GM18951 (cell line): ENCODE measurements around the gene SCGB1C1.

Experiments
- POLR2A ChIP-seq: IDR thresholded peaks from 4 replicates; pipeline ENCODE4 v1.6.1; 2011; ENCODE audit warnings: mild to moderate bottlenecking; ENCODE audit not compliant: insufficient read length, insufficient read depth; ENCODE audit errors: extremely low read depth
- in situ Hi-C: fragments of 300-500 bp; cut with MboI; formaldehyde crosslinking; loops from one replicate; pipeline ENCODE4 v1.12.0; 2022; ENCODE audit warnings: low sequenced_read_pairs, mixed read lengths, inconsistent platforms; ENCODE audit not compliant: unreplicated experiment

Gene SCGB1C1

DNA sequence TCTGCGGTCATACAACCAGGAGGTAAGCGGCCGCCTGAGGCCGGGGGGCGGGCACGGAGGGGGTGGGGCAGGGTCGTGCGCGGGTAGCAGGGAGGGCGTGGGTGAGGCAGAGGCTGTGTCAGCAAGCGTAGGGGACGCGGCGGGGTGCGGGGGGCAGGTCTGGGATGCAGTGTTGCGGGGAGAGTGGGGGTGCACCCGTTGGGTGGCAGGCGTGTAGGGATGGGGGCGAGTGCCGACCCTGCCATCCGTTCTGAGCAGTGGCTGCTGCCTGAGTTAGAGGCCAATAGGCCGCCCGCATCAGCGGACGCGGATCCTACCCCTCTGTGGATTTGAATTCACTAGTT is 16.0 kb downstream of the SCGB1C1 start:
- in situ Hi-C loops, result no loop called here
- no peak for TF ChIP-seq POLR2A

DNA sequence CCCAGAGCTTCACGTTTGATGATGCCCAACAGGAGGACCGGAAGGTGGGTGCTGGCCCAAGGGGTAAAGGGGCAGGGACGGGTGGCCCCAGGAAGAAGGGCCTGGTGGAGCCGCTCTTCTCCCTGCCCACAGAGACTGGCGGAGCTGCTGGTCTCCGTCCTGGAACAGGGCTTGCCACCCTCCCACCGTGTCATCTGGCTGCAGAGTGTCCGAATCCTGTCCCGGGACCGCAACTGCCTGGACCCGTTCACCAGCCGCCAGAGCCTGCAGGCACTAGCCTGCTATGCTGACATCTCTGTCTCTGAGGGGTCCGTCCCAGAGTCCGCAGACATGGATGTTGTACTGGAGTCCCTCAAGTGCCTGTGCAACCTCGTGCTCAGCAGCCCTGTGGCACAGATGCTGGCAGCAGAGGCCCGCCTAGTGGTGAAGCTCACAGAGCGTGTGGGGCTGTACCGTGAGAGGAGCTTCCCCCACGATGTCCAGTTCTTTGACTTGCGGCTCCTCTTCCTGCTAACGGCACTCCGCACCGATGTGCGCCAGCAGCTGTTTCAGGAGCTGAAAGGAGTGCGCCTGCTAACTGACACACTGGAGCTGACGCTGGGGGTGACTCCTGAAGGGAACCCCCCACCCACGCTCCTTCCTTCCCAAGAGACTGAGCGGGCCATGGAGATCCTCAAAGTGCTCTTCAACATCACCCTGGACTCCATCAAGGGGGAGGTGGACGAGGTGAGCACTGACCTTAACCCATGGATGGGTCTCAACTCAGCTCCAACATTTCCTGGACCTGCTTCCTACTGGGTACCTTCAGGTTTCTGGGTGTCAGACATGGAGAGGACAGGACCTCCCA is 16.6 kb downstream of the SCGB1C1 start:
- TF ChIP-seq POLR2A, result no peak
- in situ Hi-C loops, result no loop called here

DNA sequence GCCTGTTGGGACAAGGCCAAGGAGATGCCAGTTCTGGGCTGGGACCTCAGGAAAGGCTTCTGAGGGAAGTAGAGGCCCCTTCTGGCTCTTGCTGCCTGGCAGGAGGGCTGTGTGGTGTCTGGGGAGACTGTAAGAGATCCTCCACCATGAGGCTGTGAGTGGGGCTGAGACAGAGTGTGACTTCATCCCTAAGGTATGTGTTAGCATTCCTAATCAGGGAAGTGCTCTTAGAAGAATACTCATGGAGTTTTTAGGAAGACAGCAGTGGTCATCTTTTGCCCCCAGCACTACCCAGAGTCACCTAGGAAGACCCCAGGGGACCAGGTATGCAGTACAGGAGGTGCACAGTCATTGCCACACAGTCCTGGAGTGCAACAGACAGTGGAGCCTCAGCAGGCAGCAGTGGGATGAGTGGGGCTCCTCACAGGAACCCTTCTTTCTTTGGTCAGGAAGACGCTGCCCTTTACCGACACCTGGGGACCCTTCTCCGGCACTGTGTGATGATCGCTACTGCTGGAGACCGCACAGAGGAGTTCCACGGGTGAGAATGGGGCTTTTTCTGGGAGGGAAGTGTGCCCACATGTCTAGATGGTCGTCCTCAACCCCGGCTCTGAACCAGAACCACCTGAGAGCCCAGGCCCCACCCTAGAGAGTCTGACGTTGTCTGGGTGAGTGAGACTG is 17.4 kb downstream of the SCGB1C1 start:
- TF ChIP-seq POLR2A, result no peak
- in situ Hi-C loops, result no loop called here

DNA sequence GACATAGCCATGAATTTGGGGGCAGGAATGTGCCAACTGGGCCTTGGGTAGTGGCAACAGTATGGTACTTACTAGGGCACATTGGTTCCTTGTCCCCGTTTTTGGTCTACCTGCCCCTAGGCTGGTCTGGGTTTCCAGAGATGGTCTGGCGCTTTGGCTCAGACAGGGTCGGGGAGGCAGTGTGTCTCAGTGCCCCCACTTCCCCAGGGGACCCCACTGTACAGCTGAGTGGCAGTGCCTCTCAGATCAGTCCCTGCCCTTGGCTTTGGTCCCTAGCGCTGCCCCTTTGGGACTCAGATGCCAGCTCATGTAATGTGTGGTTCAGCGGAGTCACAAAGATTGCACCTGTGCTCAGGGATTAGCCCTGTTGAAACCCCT is 17.9 kb downstream of the SCGB1C1 start:
- in situ Hi-C loops, result no loop called here

DNA sequence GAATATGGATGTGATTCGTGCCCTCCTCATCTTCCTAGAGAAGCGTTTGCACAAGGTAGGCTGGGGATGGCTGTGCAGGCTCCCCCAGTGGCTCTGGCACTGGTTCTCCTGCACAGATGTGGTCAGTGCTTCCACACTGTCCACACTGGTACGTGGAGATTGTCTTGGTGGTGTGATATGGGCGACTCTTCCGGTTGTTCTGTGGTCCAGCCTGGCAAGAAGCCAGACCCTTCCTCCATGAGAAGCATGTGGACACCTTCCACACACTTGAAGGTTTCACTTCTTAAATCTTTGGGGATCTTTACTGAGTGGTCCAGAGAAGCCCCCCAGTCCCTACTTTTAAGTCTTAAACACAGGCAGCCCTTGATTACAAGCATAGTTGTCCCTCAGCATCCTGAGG is 18.4 kb downstream of the SCGB1C1 start:
- no peak for TF ChIP-seq POLR2A
- in situ Hi-C loops, result no loop called here

More for the DNA sequence above, 17.9 kb downstream of the SCGB1C1 start:
- no peak for TF ChIP-seq POLR2A

DNA sequence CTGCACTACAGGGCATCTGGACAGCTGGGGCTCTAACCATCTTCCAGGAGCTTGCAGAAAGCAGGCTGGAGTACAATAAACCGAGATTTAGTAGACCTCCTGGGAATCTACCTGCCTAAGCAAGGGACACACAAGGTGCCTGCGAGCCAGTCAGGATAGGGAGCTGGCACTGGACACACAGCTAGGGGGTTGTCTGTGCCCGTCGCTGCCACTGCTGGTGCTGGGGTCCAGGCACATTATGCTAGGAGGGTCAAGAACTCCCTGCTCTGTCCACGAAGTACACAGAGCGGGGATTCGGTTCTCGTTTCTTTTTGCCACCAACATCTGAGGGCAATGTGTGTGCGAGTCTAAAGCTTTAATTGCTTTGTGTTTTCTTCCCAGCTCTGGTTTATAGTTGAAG is 18.9 kb downstream of the SCGB1C1 start:
- TF ChIP-seq POLR2A, result no peak
- in situ Hi-C loops, result no loop called here

DNA sequence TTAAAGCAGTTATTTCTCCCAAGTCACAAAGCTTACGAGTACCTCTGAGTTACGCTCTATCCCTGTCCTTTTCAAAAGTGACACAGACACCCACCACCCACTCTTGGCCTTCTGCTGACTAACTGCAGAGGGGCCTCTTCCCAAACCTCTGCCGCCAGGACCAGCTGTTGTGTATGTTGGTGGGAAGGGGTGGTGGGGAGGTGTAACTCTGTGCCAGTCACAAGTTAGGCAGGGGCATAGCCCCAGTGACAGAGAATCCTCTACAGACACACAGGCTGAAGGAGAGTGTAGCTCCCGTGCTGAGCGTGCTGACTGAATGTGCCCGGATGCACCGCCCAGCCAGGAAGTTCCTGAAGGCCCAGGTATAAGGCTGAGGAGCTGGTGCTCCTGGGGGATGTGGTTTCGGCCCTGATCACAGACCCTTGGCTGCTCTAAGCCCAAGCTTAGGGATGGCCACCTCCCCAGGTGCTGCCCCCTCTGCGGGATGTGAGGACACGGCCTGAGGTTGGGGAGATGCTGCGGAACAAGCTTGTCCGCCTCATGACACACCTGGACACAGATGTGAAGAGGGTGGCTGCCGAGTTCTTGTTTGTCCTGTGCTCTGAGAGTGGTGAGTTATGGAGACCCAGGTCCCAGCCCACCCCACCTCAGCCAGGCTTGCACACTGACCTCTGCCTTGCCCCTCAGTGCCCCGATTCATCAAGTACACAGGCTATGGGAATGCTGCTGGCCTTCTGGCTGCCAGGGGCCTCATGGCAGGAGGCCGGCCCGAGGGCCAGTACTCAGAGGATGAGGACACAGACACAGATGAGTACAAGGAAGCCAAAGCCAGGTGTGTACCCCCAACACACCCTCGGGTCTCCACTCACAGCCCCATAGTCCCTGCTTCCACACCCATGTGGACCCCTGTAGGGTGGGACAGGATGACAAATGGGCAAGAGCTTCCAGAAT is 19.5 kb downstream of the SCGB1C1 start:
- TF ChIP-seq POLR2A, result no peak
- in situ Hi-C loops, result no loop called here

DNA sequence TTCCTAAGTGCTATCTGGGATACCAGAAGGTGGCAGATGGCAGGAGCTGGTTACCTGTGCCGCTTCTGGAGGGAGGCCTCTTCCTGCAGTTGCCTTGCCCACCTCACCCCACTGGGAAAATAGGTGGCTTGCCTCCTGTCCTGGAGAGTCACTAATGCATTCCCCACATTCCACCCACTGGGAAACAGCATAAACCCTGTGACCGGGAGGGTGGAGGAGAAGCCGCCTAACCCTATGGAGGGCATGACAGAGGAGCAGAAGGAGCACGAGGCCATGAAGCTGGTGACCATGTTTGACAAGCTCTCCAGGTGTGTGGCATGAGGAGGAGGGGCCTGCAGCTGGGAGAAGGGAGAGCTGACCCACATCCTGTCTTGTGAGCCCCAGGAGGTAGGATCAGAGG is 20.2 kb downstream of the SCGB1C1 start:
- in situ Hi-C loops, result no loop called here

DNA sequence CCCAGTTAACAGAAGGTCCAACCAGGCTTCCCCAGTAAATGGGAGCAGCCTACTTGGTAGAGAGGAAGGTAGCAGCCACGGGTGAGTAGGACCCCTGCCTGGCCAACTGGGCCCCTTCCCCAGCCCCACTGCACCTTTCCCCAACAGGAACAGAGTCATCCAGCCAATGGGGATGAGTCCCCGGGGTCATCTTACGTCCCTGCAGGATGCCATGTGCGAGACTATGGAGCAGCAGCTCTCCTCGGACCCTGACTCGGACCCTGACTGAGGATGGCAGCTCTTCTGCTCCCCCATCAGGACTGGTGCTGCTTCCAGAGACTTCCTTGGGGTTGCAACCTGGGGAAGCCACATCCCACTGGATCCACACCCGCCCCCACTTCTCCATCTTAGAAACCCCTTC is 21.2 kb downstream of the SCGB1C1 start:
- TF ChIP-seq POLR2A, result no peak
- in situ Hi-C loops, result no loop called here

More for the DNA sequence above, 20.2 kb downstream of the SCGB1C1 start:
- TF ChIP-seq POLR2A, result no peak

DNA sequence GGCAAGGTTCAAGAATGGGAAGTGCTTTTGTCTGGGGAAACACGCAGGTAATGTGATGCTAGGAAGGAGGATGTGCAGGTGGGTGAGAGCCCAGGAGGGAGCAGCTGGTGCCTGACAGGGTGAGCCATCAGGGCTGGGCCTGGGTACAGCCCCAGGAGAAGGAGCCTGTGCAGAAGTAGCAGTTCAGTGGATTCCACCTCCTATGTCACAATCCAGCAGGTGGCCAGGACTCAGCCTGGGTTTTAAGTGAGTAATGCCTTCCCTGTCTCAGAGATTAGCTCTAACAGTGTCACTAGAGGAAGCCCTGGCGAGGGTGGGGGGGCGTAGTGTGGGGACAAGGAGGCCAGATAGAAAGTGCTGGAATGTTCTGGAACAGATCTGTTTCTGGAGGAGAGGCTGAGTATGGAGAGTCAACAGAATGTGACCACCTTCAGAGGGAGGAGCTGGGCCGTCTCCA is 22.7 kb downstream of the SCGB1C1 start:
- in situ Hi-C loops, result no loop called here
- no peak for TF ChIP-seq POLR2A

DNA sequence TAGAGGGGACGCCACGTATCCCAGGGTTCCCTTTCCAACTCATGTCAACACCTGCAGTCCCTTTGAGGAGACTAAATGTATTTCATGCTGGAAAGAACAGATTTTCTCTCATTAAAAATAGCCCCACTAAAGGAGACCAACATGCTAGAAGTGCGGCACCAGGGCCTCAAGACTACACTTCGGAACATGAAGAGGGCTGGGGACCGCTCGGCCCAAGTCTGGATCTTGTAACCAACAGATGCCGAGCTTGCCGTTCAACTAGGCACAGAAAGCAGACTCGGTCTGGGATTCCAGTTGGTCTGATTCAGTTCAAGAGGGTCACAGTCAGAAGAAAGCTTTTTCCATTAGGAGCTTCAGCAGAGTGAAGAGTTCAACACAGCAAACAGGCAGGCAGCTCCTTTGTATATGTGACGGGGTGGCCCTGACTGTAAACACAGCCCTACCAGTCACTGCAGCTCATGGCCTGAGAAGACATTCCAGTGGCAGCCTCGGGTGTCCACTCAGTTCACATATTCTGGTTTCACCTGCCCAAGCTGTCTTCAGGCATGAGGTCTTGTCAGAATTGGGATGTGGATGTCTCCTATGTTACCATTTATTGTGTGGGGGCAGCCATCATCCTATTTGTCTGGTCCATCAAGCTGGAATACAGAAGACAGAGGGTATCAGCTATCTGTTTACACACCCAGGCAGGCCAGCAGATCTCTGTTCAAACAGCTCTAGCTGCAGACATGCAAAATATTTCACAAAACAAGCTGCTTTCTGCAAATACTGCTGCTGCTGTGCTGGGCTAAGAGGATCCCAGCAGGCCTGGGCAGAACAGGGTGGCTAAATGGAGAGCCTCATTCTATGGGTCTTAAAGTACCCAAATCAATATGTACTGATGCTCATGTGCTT is 23.4 kb downstream of the SCGB1C1 start:
- no peak for TF ChIP-seq POLR2A
- in situ Hi-C loops, result no loop called here

DNA sequence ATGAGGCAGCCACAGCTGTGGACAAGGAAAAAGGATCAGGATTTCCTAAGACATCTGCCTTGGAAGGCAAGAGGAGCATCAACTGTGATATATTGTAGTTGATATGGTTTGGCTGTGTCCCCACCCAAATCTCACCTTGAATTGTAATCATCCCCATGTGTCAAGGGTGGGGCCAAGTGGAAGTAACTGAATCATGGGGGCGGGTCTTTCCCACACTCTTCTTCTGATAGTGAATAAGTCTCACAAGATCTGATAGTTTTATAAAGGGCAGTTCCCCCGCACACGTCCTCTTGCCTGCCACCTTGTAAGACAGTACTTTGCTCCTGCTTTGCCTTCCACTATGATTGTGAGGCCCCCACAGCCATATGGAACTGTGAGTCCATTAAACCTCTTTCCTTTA is 24.8 kb downstream of the SCGB1C1 start:
- in situ Hi-C loops, result no loop called here
- TF ChIP-seq POLR2A, result no peak
